GM03348 (cell line): Measurements from ENCODE around the gene PIGU.

ENCODE experiments used
- DNase-seq: peaks from one replicate; pipeline ENCODE4 v3.0.0; 2012; ENCODE audit warnings: low spot score

Gene PIGU

GRCh38 chr20:34578521-34578920 lies 98.4 kb downstream of the PIGU start:
- no peak for DNase-seq

GRCh38 chr20:34578025-34578424 lies 98.9 kb downstream of the PIGU start:
- DNase-seq, result no peak

DNA sequence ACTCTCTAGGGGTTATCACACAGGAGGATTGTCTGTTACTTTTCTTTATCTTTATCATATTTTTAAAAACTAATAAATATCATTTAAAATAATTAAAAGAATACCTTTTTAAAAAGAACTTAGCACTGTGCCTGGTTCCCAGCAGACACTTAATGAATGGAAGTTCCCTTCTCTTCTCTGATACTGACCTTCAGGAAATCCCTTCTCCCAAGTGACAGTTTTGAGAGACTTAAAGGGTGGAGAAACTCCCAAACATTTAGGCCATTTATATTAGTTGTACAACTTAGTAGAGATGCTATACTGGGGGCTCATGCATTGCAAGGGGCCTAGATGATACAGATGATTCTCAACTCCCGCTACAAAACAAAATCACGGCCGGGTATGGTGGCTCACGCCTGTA lies 99.8 kb downstream of the PIGU start:
- no peak for DNase-seq

DNA sequence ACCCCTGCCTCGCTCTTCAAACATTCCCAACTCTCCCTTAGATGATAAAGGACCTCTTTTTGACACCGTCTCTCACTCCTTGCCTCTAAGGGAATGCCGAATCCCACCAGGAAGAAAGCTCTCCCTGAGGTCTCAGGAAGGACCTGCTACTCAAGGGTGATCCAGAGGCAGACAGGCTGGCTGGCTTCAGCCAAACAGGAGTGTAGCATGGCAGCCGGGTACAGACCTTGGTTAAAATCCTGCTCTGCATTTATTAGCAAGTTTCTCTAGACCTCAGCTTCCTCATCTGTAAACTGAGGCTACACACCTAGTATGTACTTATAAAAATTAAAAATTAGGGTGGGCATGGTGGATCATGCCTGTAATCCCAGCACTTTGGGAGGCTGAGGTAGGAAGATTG lies 101.1 kb downstream of the PIGU start:
- no peak for DNase-seq

DNA sequence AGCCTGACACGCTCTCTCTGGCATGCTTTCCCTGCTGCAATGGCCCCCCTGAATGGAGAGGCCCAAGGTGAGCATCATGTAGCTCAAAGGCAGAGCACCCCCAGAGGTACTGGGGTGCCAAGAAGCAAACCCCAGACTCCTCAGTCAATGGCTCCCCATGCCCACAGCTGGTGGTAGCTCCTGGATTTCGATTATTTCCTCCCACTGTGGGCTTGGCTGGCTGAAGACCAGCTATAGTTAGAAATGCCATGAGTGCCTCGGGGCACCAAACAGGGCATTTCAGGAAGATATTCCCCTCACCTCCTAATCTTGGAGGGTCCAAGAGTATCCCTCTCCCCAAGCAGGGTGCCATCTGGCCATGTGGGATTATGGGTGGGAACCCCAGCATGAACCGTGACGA lies 101.6 kb downstream of the PIGU start:
- DNase-seq, result no peak

DNA sequence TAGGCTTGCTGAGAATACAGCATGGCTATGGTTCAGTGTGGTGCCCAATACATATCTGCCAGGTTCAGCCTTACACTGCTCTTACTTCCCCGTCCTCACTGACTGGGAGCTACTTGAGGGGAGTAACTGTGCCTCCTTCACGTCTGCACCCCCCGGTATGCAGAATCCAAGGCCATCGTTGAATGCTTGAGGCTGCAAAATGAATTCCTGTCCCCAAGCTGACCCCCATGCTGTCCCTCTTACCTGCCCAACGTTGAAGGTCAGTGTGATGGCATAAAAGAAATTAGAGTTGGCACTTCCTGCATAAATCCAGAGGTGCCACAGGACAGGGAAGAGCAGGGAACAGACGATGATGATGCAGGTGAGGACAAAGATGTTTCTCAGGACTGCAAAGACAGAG lies 102.0 kb downstream of the PIGU start:
- no peak for DNase-seq

DNA sequence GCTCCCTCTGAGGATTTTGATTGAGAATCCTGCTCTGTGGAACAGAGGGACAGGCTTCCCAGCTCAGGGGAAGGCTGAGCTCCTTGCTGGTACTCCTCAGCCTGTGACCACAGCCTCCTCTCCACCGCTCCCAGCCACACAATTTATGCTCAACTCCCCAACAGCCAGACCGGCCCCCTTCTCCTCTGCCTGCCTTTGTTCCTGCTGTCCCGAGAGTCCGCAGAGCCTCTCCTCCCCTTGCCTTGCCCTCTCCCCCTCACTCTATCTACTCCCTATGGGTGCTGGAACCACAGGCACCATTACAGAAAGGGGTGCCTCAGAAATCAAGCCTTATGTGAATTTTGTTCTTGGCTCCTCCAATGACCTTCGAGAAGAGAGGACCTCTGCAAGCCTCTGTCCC lies 102.5 kb downstream of the PIGU start:
- DNase-seq, result no peak

DNA sequence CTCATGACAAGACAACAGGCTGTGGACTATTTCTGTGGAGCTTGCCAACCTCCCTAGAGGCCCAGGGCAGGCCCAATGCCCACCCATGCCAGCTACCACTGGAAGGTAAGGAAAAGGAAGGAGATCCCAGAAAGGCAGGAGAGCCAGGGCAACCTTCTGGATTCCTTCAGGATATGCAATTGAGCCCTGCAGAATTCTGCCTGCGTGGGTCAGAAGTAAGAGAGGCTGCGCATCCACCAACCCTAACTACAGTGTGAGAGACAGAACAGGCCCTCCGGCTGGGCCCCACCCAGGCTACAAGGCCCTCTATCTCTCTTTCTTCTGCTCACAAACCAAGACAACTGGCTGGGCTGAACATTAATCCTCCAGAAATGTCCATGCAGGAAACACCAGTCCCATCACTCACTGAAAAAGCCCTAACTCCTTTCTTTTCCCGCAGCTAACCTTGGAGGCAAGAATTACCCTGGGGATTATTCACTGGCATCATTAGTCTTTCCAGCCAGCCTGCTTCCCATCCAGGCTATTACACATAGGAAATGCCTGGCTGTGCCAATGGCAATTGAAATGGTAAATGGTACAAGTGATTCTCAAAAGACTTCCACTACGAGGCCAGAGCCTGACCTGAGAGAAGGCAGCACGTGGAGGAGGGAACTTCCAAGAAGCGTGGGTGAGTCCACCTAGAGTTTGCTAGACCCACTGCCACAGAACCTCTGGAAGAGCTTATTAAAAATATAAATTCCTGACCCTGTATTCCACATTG lies 103.2 kb downstream of the PIGU start:
- no peak for DNase-seq

DNA sequence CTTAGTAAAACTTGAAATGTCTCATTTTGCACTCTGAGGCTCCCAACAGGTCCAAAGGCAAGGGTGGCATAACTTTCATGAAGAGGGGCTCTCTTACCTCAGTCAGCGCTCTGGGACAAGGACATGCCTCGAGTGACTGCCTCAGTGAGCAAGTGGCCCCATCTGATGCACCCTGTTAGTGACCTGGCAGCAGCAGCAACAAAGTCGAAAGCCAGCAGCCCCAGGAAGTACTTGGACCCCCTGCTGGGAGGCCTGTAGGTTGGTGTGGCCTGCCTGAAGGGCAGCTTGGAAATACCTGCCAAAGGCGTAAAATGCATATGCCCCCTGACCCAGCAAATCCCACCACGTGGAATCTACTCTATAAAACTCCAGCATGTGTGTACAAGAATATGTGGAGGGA lies 105.1 kb downstream of the PIGU start:
- DNase-seq, result no peak

GRCh38 chr20:34570859-34571306 lies 106.0 kb downstream of the PIGU start:
- no peak for DNase-seq

DNA sequence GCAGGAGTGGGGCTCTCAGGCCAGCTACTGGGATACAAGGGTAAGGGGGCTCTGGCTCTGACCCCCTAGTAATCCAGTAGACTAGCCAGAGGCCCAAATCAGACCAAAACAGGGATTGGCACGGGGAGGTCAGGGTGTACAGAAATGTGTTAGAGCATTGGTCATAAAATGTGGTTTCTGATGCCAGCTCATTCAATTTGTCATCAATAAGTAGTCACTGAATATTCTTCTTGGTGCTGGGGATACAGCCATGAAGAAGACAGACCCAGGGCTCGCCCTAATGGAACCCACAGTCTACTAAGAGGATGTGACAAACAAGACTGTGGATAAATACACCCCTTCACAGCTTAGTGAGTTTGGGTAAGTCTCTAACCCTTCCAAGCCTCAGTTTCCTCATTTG lies 107.3 kb downstream of the PIGU start:
- no peak for DNase-seq

DNA sequence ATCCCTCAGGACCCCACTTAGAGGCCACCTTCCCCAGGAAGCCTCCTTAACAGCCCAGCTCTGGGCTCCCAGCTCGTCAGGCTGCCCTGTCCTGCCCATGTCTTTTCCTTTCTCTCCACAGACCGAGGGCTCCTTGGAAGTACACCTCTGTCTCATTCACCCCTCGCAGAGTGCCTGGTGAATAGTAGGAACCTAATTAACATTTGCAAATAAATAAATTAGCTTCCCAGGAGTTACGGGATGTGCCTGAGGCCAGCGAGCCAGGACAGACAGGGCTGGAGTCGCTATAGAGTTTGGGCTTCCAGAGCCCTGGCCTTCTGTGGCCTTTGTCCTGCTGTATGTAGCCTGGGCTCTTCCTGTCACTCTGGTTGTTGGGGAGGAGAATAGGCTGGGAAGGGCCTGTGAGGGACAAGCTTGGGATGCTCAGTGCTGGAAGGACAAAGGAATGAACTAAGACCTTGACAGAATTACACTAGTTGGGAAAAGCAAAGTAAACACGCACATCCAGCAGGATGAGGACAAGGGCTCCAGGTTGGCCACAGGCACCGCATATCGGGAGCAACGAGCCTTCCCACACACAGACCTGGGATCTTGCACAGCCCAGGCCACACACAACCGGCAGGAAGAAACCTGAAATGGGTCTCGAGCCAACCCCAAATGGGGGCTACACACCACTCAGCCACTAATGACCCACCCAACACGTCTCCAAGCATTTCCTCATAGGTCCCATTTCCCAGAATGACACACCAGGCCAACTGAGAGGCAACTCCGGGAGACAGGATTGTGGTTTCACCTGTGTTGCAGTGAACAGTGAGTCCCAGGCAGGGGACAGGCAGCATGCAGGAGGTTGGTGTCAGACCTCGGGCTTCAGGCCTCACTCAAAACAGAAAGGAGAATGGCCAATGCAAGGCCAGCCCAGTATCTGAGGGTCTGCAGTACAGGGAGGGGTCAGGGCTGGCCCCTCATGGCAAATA lies 108.7 kb downstream of the PIGU start:
- DNase-seq, result no peak

DNA sequence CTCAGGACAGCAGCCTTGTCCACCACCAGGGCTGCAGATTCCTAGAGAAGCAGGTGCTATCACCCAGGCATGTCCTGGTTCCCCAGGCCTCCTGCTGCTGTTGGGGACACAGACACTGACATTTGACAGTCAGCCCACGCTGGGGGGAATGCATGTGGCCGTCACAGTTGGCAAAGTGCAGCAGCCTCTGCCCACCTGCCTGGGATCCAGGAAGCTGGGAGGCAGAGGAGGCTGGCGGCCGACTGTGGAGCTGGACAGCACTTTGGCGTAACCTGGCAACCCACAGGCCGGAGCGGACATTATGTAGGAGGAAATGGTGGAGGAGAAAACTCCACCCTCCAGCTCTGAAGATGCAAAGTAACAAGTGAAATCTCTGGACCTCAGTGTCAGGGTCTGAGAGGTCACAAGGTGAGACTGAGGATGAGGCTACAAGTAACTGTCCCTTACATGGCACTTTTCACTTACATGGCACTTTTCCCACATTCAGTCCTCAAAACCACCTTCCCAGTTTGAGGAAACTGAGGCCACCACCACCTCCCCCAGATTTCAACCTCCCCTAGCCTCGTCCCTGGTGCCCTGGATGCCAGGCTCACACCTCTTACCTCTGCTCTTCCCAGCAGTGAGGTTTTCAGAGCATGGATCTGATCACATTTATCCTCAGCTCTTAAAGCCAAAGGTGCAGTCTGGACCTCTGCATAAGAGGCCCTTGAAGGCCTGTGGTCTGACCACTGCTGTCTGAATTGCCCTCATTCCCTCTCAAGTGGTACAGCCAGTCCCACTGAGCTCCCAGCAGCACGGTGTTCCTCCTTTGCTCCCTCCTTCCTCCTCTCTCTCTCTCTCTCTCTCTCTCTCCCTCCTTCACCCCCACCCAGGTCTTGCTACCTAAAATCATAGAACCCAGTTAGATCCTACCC lies 109.7 kb downstream of the PIGU start:
- DNase-seq, result no peak

- DNase-seq, result no peak
These were observed 112.1 kb downstream of the PIGU start for GRCh38 chr20:34564833-34565232.

DNA sequence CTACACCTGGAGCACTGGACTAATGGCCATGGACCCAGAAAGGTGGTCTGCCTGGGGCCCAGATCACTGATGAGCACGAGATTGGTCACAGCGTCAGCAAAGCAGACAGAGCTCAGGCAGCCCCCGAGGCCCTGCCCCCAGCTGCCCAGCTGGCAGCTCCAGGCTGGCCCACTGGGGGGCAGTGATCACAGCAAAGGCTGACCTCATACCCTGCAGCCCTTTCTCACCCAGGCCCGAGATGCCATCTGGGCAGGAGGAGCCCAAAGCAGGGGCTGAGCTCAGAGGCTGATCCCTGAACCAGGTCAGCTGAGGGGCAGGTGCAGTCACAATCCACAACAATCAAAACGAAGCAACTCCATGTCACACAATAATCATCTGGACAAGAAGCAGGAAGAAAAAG lies 114.3 kb downstream of the PIGU start:
- DNase-seq, result peak; percentile 60

GRCh38 chr20:34561661-34562060 lies 115.2 kb downstream of the PIGU start:
- DNase-seq, result no peak

DNA sequence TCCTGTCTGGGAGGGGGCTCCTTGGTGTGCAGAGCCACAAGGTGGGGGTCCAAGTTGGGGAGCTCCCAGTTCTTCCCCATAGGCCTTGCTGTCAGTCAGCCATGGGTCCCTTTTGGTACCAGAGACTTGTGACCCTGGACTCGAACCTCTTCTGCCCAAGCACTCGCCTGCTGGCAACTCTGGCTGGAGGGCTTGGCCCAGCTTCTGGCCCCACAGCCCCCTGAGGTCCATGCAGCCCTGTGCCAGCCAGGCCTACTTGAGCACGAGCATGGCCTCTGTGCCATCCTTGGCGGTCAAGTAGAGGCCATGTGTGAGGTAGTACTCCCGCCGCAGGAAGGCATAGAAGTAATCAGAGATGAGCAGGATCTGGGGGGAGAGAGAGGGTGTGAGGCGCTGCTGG lies 116.3 kb downstream of the PIGU start:
- DNase-seq, result no peak

GRCh38 chr20:34560141-34560523 lies 116.8 kb downstream of the PIGU start:
- DNase-seq, result no peak

DNA sequence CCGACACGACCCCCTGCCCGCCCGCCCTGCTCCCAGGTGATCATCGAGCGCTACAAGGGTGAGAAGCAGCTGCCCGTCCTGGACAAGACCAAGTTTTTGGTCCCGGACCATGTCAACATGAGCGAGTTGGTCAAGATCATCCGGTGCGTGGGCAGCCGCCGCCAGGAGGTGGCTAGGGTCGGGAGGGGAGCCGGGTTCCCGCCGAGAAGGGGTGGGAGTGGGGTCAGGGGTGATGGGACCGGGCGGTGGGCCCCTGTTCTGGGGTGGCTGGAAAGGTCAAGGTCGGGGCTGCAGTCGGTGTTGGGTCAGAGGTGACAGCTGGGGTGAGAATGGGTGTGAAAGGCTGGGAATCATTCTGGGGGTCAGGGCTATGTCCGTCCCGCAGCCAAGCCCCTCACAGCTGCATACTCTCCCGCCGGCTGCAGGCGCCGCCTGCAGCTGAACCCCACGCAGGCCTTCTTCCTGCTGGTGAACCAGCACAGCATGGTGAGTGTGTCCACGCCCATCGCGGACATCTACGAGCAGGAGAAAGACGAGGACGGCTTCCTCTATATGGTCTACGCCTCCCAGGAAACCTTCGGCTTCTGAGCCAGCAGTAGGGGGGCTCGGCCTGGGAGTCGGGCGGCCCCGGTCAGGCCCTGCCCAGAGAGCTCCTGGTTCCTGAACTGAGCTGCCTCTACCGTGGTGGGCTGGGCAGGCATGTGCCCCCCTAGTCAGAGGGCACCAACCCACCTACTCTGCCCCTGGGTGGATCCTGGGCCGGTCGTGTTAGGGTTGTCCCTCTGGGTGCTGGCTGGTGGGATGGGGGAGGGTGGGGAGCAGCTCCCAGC lies 117.4 kb downstream of the PIGU start:
- DNase-seq, result no peak

GRCh38 chr20:34558320-34559218 lies 118.3 kb downstream of the PIGU start, which contains the start of gene MAP1LC3A:
Gene MAP1LC3A, plus strand, starts transcription at chr20:34558718. Its CDS starts 151 bp downstream, at chr20:34558869.
- DNase-seq, result peak; percentile 99
